ENCODE data around the gene RTN4R.
"Not testable (repeated sequence)": the region's sequence is repeated elsewhere in the genome, so short reads cannot be mapped to it uniquely, and the experiment has no call there.

RTN4R gene

GRCh38 chr22:20284471-20285086, 16.5 kb upstream of the RTN4R start:
- TF ChIP-seq, protein P1, sequence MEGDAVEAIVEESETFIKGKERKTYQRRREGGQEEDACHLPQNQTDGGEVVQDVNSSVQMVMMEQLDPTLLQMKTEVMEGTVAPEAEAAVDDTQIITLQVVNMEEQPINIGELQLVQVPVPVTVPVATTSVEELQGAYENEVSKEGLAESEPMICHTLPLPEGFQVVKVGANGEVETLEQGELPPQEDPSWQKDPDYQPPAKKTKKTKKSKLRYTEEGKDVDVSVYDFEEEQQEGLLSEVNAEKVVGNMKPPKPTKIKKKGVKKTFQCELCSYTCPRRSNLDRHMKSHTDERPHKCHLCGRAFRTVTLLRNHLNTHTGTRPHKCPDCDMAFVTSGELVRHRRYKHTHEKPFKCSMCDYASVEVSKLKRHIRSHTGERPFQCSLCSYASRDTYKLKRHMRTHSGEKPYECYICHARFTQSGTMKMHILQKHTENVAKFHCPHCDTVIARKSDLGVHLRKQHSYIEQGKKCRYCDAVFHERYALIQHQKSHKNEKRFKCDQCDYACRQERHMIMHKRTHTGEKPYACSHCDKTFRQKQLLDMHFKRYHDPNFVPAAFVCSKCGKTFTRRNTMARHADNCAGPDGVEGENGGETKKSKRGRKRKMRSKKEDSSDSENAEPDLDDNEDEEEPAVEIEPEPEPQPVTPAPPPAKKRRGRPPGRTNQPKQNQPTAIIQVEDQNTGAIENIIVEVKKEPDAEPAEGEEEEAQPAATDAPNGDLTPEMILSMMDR (IDR thresholded peaks at IDR 0.05; ENCODE audit: low read depth, low read length, missing control alignments): no peak
- no peak for DNase-seq (ENCODE audit: extremely low read depth, low read depth)
- H3K4me3 ChIP-seq (replicated peaks; ENCODE audit: low read depth, low read length): no peak overlapping the region

- TF ChIP-seq, protein P1 (IDR thresholded peaks at IDR 0.05; ENCODE audit: low read depth, low read length, missing control alignments): no peak
- no peak overlapping the region for H3K4me3 ChIP-seq (replicated peaks; ENCODE audit: low read depth, low read length)
Observed at GRCh38 chr22:20283674-20284066, 15.6 kb upstream of the RTN4R start.

GRCh38 chr22:20282901-20283673, 15.0 kb upstream of the RTN4R start:
- TF ChIP-seq, protein P1 (IDR thresholded peaks at IDR 0.05; ENCODE audit: low read depth, low read length, missing control alignments): no peak

More at GRCh38 chr22:20283674-20284066, 15.6 kb upstream of the RTN4R start:
- no peak for DNase-seq (ENCODE audit: extremely low read depth, low read depth)

GRCh38 chr22:20281891-20282290, 13.8 kb upstream of the RTN4R start:
- no peak overlapping the region for H3K4me3 ChIP-seq (replicated peaks; ENCODE audit: low read depth, low read length)
- TF ChIP-seq, protein P1 (IDR thresholded peaks at IDR 0.05; ENCODE audit: low read depth, low read length, missing control alignments): no peak
- DNase-seq (ENCODE audit: extremely low read depth, low read depth): no peak

More at GRCh38 chr22:20282901-20283673, 15.0 kb upstream of the RTN4R start:
- no peak for DNase-seq (ENCODE audit: extremely low read depth, low read depth)
- H3K4me3 ChIP-seq (replicated peaks; ENCODE audit: low read depth, low read length): no peak overlapping the region

GRCh38 chr22:20281473-20281872, 13.4 kb upstream of the RTN4R start:
- not testable (repeated sequence) for H3K4me3 ChIP-seq (replicated peaks; ENCODE audit: low read depth, low read length)

DNA sequence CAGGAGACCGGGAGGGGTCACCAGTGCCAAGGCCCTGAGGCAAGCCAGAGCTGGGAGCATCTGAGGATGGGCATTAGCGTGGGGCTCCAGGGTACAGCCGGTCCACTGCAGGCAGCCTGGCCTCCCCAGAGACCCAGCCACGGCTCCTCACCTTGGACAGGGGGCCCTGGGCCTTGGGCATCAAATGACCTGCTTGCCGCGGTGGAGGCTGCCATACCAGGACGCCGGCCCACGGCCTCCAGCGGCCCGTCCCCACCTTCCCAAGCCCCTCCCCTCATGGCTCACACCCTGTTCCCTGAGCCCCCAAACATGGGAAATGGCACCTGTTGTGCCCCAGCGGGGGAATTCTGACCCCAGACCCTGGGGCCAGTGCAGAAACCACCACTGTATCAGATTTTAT, 12.7 kb upstream of the RTN4R start:
- no peak for DNase-seq (ENCODE audit: extremely low read depth, low read depth)
- TF ChIP-seq, protein P1 (IDR thresholded peaks at IDR 0.05; ENCODE audit: low read depth, low read length, missing control alignments): no peak
- H3K4me3 ChIP-seq (replicated peaks; ENCODE audit: low read depth, low read length): no peak overlapping the region

More at GRCh38 chr22:20281473-20281872, 13.4 kb upstream of the RTN4R start:
- DNase-seq (ENCODE audit: extremely low read depth, low read depth): not testable (repeated sequence)

- DNase-seq (ENCODE audit: extremely low read depth, low read depth); H3K4me3 ChIP-seq (replicated peaks; ENCODE audit: low read depth, low read length): not testable (repeated sequence)
Observed at GRCh38 chr22:20280163-20280562, 12.0 kb upstream of the RTN4R start.
